ENCODE results near the gene HAGHL.

Gene HAGHL

DNA sequence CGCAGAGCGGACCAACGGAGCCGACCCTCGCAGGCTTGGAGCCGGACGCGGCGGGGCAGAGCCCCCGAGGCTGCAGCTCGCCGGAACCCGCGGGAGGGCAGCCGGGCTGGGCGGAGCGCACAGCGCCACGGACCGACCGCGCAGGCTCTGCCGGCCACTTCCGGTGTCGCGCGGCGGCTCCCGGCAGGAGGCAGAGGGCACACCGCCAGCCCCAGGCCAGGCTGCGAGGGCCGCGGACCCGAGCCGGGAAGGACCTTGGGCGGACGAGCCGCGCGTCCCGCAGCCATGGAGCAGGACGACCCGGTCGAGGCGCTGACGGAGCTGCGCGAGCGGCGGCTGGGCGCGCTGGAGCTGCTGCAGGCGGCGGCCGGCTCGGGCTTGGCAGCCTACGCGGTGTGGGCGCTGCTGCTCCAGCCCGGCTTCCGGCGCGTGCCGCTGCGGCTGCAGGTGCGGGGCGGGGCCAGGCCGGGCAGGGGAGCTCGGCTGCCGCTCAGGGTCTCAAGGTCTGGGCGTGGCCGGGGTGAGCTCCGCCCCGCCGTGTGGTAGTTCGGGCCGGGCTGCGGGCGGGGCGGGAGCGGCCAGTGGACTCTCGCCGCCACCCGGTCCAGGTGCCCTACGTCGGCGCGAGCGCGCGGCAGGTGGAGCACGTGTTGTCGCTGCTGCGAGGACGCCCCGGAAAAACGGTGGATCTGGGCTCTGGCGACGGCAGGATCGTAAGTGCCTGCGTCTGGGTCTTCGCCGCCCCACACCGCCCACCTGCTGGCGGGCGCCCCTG lies 5.7 kb upstream of the HAGHL start, which contains the start of gene ANTKMT:
Gene ANTKMT (plus strand): TSS at position 157 of the 775 bp plus-strand sequence. CDS start 129 bp downstream, at position 286.
- DNase-seq (ENCODE audit: low read depth, low spot score), result peak; percentile 44

GRCh38 chr16:721765-722540 lies 5.0 kb upstream of the HAGHL start:
- DNase-seq (ENCODE audit: low read depth, low spot score), result no peak

DNA sequence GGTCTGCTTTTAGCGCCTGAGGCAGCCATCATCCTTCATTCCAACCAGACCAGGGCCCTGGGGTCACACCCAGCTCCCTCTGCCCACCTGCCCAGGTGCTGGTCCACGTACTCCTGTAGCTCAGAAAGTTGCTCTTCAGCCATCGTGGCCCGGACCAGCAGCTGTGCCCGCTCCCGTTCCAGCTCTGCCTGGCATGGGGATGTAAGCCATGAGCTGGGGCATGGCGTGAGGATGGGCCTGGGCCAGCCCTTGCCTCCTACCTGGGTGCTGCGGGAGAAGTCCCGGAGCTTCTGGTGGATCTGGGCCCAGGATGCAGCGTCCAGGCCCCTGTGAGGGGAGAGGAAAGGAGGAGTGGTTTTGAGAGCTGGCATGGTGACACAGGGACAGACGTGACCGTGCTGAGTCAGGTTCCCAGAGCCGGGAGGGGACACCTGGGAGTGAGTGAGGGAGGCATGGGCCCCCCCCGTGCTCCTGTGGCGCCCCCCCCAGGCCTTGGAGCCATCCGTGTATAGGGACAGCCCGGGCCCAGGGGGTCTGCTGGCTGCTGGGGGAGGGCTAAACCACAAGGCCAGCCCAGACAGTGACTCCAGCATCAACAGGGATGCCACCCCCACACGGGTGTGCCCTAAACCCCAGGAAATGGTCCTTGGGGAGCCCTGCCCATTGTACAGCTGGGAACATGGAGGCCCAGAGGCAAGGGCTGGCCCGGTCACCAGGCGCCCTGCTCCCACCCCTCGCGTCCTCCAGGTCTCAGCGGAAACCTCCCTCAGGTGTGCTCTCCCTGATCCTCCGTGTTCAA lies 3.9 kb upstream of the HAGHL start:
- no peak for DNase-seq (ENCODE audit: low read depth, low spot score)

DNA sequence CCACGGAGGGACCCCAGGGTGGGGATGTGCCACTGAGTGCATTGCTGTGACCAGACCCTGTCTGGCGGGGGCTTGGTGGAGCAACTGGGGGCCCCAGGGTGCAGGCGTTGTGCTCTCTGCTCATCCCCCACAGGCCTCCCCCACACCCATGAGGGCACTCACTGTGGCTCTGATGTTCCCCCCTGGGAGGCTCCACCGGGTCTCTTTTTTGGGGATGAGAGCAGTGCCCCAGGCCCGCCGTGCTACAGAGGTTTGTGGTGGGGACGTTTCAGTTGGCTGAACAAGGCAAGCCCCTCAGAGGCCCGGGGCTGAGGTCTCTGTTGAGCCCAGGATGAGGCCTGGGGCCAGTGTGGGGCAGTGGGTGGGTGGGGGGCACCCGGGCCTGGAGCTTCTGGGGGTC lies 3.2 kb upstream of the HAGHL start:
- no peak for DNase-seq (ENCODE audit: low read depth, low spot score)

GRCh38 chr16:724188-725040 lies 2.5 kb upstream of the HAGHL start:
- DNase-seq (ENCODE audit: low read depth, low spot score), result no peak

DNA sequence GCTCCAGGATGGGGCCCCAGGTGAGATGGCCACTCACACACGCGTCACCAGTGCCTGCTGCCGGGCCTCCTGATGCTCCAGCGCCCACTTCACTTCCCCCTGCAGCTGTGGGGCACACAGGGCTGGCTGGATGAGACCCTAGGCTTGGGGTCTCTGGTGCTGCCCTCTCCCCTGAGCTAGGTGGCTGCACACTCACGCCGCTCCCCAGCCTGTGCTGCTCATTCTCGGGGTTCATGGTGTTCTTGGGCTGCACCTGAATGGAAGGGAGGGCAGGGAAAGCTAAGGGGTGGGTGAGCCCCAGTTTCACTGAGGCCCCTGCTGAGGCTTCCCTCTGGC lies 1.9 kb upstream of the HAGHL start:
- no peak for DNase-seq (ENCODE audit: low read depth, low spot score)

DNA sequence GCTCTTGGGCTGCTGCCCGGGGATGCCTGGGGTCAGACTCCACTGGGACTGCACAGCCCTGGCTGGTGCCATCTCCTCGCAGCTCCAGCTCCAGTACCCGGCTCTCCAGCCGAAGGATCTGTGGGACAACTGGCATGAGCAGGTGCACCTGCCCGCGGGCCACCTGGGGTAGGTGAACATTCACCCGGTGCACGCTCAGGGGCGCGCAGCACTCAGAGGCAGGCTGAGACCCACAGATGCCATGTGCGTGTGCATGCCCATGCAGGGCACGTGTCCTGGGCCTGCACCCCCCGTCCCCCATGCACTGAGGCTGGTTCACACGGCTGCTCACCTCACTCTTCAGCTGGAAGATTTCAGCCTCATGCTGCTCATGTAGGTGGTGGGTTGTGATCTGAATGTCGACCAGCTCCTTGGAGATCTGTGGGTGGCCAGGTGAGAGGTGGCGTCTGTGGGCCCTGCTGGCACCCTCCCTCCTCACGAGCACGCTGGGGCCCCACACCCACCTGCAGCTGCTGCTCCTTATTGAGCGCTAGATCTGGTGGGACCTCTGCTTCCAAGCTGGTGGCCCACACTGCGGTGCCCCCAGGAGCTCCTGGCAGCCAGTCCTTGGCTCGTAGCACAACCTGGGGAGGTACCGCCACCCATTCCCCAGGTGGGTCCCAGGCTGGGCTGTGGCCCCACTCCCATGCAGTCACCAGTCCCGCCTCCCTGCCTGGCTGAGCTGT lies 1.3 kb upstream of the HAGHL start:
- DNase-seq (ENCODE audit: low read depth, low spot score), result no peak

DNA sequence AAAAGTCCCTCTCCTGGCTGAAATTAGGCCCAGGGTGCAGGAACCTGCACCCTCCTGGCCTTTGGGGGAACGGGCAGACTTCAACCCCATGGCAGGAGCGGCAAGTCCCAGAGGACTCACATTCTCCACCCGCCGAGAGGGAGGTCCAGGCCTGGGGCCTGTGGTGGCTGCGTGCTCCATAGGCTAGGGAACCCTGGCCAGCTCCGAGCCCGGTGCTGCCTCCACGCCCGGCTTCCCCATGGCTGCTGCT lies 793 bp upstream of the HAGHL start:
- DNase-seq (ENCODE audit: low read depth, low spot score), result no peak

DNA sequence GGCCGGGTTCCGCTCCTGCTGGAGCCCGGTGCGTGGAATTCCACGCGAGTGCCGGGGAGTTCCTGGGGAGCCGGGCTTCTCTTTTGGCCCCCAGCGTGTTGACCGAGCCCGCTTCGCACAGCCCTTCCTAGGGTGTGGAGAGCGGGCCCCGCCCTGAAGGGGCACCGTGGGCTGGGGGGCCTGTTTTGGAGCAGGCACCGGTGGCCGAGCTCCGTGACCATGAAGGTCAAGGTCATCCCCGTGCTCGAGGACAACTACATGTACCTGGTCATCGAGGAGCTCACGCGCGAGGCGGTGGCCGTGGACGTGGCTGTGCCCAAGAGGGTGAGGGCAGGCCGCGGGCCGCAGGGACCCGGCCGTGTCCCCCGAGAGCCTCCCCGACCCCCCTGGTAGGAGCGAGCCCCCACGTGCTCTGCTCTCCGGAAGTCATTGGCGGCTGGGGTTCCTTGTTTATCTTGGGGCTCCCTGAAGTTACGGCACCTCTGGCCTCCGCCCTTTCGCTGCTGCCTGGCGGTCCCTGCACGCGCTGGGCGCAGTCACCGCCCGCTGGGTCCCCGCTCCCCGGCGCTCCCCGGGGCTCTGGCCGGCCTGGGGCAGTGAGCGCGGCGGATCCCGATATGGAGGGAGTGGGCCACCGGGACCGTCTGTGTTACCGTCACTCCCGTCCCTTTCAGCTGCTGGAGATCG lies 528 bp downstream of the HAGHL start:
- no peak for DNase-seq (ENCODE audit: low read depth, low spot score)

GRCh38 chr16:728131-728889 lies 1.4 kb downstream of the HAGHL start:
- no peak for DNase-seq (ENCODE audit: low read depth, low spot score)

- DNase-seq (ENCODE audit: low read depth, low spot score), result no peak
These were observed 2.2 kb downstream of the HAGHL start for GRCh38 chr16:728890-729744.

DNA sequence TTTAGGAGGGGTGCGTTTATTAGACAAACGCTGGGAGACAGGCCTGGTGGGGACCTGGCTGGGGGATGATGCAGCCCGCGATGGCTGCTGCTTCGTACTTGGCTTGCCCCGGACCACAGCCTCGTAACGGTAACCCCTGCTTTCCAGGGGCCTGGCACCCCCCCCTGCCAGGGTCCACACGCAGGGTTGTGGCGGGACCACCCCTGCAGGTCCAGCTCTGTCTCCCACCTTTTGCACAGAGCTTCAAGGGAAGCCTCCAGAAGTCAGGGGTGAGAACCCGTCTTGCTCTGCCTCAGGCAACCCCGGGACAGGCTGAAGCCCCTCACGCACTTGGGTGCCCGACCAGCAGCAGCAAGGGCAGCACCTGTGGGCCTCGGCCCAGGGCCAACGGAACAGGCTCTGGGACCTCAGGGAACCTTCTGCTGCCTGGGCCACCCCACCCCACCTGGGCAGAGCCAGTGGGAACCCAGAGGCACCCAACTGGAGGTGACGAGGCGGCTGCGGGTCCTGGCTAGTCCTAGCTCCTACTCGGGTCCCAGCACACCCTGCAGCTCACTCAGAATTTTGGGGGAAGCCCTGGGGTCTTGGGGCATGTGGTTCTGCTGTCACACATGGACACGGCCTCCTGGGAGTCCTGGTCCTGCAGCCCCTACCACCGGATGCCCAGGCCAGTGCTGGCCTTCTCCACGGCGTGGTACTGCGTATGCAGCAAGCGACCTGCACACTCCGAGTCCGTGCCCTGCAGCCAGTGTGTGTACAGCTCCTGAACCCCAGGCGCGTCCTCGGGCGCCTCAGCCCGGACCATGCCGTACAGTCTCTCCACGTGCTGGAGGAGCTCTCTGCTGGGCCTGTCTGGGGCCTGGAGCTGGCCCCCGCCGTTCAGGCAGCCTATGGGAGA lies 3.1 kb downstream of the HAGHL start:
- no peak for DNase-seq (ENCODE audit: low read depth, low spot score)

DNA sequence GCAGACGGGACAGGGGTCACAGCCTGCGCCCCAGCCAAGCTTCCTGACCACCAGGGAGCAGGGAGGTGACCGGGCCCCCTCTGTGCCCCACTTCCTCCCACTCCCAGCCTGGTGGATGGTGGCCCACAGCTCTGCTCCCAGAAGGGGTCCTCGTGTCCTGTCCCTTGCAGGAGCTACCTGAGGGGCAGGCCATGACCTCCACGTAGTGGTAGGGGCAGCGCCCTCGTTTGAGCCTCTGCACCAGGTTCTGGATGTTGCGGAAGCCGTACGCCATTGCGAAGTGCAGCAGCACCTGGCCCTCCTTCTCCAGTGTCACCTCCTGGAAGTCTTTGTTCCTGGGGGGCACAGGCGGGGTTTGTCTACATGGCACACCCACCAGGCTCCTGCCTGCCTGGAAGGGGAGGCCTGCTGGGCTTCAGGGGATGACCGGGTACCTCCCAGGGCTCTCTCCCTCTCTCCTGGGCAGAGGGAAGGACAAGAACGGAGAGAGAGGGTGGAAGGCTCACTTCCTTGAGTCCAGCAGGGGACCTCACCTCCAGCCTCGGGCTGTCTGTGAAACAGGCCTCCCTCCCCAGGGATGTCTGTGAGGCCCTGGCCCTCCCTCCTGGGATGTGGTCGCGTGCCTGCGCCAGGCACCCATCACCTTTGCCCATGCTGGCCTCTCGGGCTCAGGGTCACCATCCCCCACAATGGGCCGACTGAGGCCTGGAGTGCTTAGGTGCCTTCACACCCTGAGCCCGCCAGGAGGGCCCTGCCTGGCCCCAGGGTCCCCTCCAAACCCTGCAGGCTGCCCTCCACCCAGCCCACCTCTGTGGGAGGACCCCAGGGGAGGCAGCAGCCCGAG lies 4.0 kb downstream of the HAGHL start:
- no peak for DNase-seq (ENCODE audit: low read depth, low spot score)

- DNase-seq (ENCODE audit: low read depth, low spot score), result no peak
These were observed 5.4 kb downstream of the HAGHL start for GRCh38 chr16:732332-732731.

DNA sequence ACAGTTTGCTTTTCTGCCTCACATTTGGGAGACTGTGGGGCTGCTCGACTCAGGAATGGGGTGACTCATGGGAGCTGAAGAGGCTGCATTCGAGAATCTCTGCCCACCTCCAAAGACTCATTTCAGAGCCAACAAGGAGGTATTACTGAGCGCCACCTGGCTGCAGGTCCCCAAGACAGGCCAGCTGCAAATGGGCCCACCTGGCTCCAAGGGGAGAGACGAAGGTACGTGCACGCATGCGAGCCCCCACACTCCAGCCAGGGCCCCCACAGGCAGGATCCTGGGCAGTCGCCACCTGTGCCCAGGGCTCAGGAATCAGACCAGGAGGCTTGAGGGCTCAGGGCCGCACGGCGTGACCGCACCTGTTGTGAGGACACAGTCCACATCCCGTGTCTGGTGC lies 6.0 kb downstream of the HAGHL start:
- DNase-seq (ENCODE audit: low read depth, low spot score), result no peak

GRCh38 chr16:733382-734207 lies 6.7 kb downstream of the HAGHL start:
- DNase-seq (ENCODE audit: low read depth, low spot score), result no peak

Data from activated CD4-positive, CD25-positive, alpha-beta regulatory T cell treated with anti-CD3 and anti-CD28 coated beads, Interleukin-2, amount 50 U/mL, for 16 hours (primary cell).